Loucy (cell line): ENCODE data around the gene SERGEF.

Experiments used
- CTCF ChIP-seq: fragments of 200-600 bp; sonication (generic); conservative IDR thresholded peaks from 2 replicates; pipeline ENCODE4 v1.5.1; 2014; ENCODE audit warnings: mild to moderate bottlenecking, antibody characterized with exemption, low read length
- EZH2phosphoT487 ChIP-seq: fragments of 200-600 bp; IDR thresholded peaks from 2 replicates; pipeline ENCODE4 v1.6.1; 2018; ENCODE audit warnings: antibody characterized with exemption, mild to moderate bottlenecking, moderate library complexity, borderline replicate concordance

- TF ChIP-seq EZH2phosphoT487: no peak
- no peak for TF ChIP-seq CTCF
Measured at GRCh38 chr11:17989306-17989705, 23.5 kb downstream of the SERGEF start.
